PC-9 (cell line): ENCODE results near the gene CARNS1. TPM values are rescaled to one million over a fixed set of nuclear protein-coding genes. Genes with fewer than 3 reads are reported as not detected.

Experiments
- BruUV-seq: library from RNA; stranded (reverse); fragments of 400-500 nt; replicated peaks from 2 replicates; lab custom pipeline; 2021; lab: Mats Ljungman, UMichigan
- CTCF ChIA-PET: fragments of 300-600 bp; sonication (Branson Sonifier 250); formaldehyde crosslinking; loops from one replicate; lab custom pipeline; 2022; ENCODE audit warnings: antibody characterized with exemption; lab: Charles Lee
- POLR2A ChIA-PET: fragments of 300-600 bp; sonication (Branson Sonifier 250); formaldehyde crosslinking; loops from one replicate; lab custom pipeline; 2022; ENCODE audit warnings: antibody characterized with exemption; ENCODE audit not compliant: unreplicated experiment; lab: Charles Lee
- DNase-seq, 2 experiments: peaks; one replicate each; pipeline versions ENCODE4 v3.0.0 to v3.0.0-alpha.2; 2015 to 2022; ENCODE audit warnings: mixed read lengths in 1 of 2
- H2AFZ ChIP-seq: fragments of 200-600 bp; sonication (generic); 2 replicates; pipeline ENCODE4 v1.8.1; 2017; ENCODE audit warnings: antibody characterized with exemption
- H3F3A ChIP-seq: fragments of 200-600 bp; sonication (generic); 2 replicates; pipeline ENCODE4 v1.8.1; 2017; ENCODE audit warnings: antibody characterized with exemption, mild to moderate bottlenecking, low read depth; ENCODE audit not compliant: insufficient read depth
- H3K27ac ChIP-seq: fragments of 200-600 bp; sonication (generic); 2 replicates; pipeline ENCODE4 v1.6.1; 2016; ENCODE audit warnings: mixed run types
- H3K27me3 ChIP-seq: fragments of 200-600 bp; sonication (generic); 2 replicates; pipeline ENCODE4 v1.6.1; 2016; ENCODE audit warnings: low read depth, mixed run types; ENCODE audit not compliant: insufficient read depth
- H3K36me3 ChIP-seq: fragments of 200-600 bp; sonication (generic); 2 replicates; pipeline ENCODE4 v1.6.1; 2016; ENCODE audit warnings: low read depth, mixed run types
- H3K4me1 ChIP-seq: fragments of 200-600 bp; sonication (generic); replicated peaks from 2 replicates; pipeline ENCODE4 v1.6.1; 2016; ENCODE audit warnings: mixed run types; ENCODE audit not compliant: insufficient read depth
- H3K4me2 ChIP-seq: fragments of 200-600 bp; sonication (generic); 2 replicates; pipeline ENCODE4 v1.6.1; 2017; ENCODE audit warnings: mixed run types
- H3K4me3 ChIP-seq: fragments of 200-600 bp; sonication (generic); 2 replicates; pipeline ENCODE4 v1.6.1; 2016; ENCODE audit warnings: mixed run types
- H3K79me2 ChIP-seq: fragments of 200-600 bp; sonication (generic); 2 replicates; pipeline ENCODE4 v1.6.1; 2017; ENCODE audit warnings: low read depth, mixed run types
- H3K9me2 ChIP-seq: fragments of 200-600 bp; sonication (generic); 2 replicates; pipeline ENCODE4 v1.8.1; 2017; ENCODE audit warnings: mild to moderate bottlenecking; ENCODE audit not compliant: insufficient read depth
- H3K9me3 ChIP-seq: fragments of 200-600 bp; sonication (generic); 2 replicates; pipeline ENCODE4 v1.8.1; 2016; ENCODE audit warnings: low read depth; ENCODE audit not compliant: insufficient read depth
- H4K20me1 ChIP-seq: fragments of 200-600 bp; sonication (generic); 2 replicates; pipeline ENCODE4 v1.8.1; 2017; ENCODE audit not compliant: insufficient read depth
- CTCF ChIP-seq: fragments of 200-600 bp; sonication (generic); conservative IDR thresholded peaks from 2 replicates; pipeline ENCODE4 v1.6.1; 2017; ENCODE audit warnings: mixed run types, antibody characterized with exemption, mild to moderate bottlenecking, moderate library complexity
- EZH2 ChIP-seq: fragments of 200-600 bp; sonication (generic); IDR thresholded peaks from 2 replicates; pipeline ENCODE4 v1.8.0; 2017; ENCODE audit warnings: antibody characterized with exemption, low read depth
- intact Hi-C: fragments of 100-400 bp; cut with micrococcal nuclease; formaldehyde crosslinking; loops from one replicate; pipeline ENCODE4 v1.10.0; 2022; ENCODE audit not compliant: unreplicated experiment
- total RNA-seq: library from RNA; stranded (reverse); gene quantifications from 2 replicates; pipeline ENCODE4 v1.2.3, GENCODE V29; 2021

Gene CARNS1
- total RNA-seq, 1 experiment from 2014 or later, result 0.15 TPM

- Histone ChIP-seq H3K36me3 (no peaks in the 10 kb centered on the region), H3K4me2 (no peak overlapping the region), H3K79me2 (peaks cover 8% of the 10 kb centered on the region; the same call in 1 of the 2 replicates), H3K27ac (no peak overlapping the region), H3K27me3 (no peaks in the 10 kb centered on the region), H3K9me3 (no peaks in the 10 kb centered on the region), H3K4me3 (no peak overlapping the region), H2AFZ (no peak overlapping the region), H3K9me2 (no peaks in the 10 kb centered on the region), H3K4me1 (peaks cover 4% of the 10 kb centered on the region; the same call in 1 of the 2 replicates), H4K20me1 (no peaks in the 10 kb centered on the region), H3F3A (peaks cover 15% of the 10 kb centered on the region; the same call in 1 of the 2 replicates)
- TF ChIP-seq EZH2, result no peak
- no peak for TF ChIP-seq CTCF
- DNase-seq, result no peak
- ChIA-PET CTCF (interaction anchor here (0.6 kb wide), 1 partner anchor 36 kb away, joined by 4 read pairs; no protein-coding TSS in a partner anchor), POLR2A (no interaction called here)
- intact Hi-C loops, result no loop called here
- BruUV-seq, result no TSS peak
These were observed 33.8 kb downstream of the CARNS1 start for GRCh38 chr11:67449116-67449844.

GRCh38 chr11:67450796-67451657 is 35.5 kb downstream of the CARNS1 start:
- Histone ChIP-seq H3K36me3 (no peaks in the 10 kb centered on the region), H3K4me2 (no peak overlapping the region), H4K20me1 (no peaks in the 10 kb centered on the region), H3K9me3 (no peaks in the 10 kb centered on the region), H3K4me1 (no peaks in the 10 kb centered on the region), H3K4me3 (no peak overlapping the region), H3K79me2 (no peaks in the 10 kb centered on the region), H3F3A (peaks cover 13% of the 10 kb centered on the region; the same call in 1 of the 2 replicates), H3K27me3 (no peaks in the 10 kb centered on the region), H3K27ac (no peak overlapping the region), H3K9me2 (no peaks in the 10 kb centered on the region), H2AFZ (no peak overlapping the region)
- intact Hi-C loops, result no loop called here
- CTCF ChIA-PET, result interaction anchor here (0.5 kb wide), 1 partner anchor 78 kb away, joined by 4 read pairs; the partner anchor contains the start of gene CLCF1
- BruUV-seq, result no TSS peak
- no peak for DNase-seq
- POLR2A ChIA-PET, result interaction anchor here (0.6 kb wide), 1 partner anchor 745 kb away, joined by 3 read pairs; no protein-coding TSS in a partner anchor
- TF ChIP-seq CTCF (no peak), EZH2 (no peak)

- Histone ChIP-seq H4K20me1 (no peaks in the 10 kb centered on the region), H3K27ac (no peak overlapping the region), H3K4me1 (no peaks in the 10 kb centered on the region), H3K36me3 (no peaks in the 10 kb centered on the region), H3K4me3 (no peak overlapping the region), H3K27me3 (no peaks in the 10 kb centered on the region), H2AFZ (no peak overlapping the region), H3F3A (peaks cover 13% of the 10 kb centered on the region; the same call in 1 of the 2 replicates), H3K4me2 (no peak overlapping the region), H3K9me2 (no peaks in the 10 kb centered on the region), H3K9me3 (no peaks in the 10 kb centered on the region), H3K79me2 (no peaks in the 10 kb centered on the region)
- POLR2A ChIA-PET, result interaction anchor here (0.6 kb wide), 1 partner anchor 746 kb away, joined by 3 read pairs; no protein-coding TSS in a partner anchor
- intact Hi-C loops, result no loop called here
- no peak for TF ChIP-seq CTCF
- no peak for TF ChIP-seq EZH2
- no TSS peak for BruUV-seq
- CTCF ChIA-PET, result no interaction called here
- DNase-seq, result no peak
These were observed 36.1 kb downstream of the CARNS1 start for GRCh38 chr11:67451658-67451976.
